GM19328 (cell line): ENCODE data around the gene METTL26.

Experiments used
- ATAC-seq: cut with Tn5 transposase; IDR thresholded peaks from one replicate; pipeline ENCODE4 v1.9.1; 2021; ENCODE audit warnings: mild to moderate bottlenecking, moderate library complexity; ENCODE audit not compliant: unreplicated experiment

The METTL26 gene

DNA sequence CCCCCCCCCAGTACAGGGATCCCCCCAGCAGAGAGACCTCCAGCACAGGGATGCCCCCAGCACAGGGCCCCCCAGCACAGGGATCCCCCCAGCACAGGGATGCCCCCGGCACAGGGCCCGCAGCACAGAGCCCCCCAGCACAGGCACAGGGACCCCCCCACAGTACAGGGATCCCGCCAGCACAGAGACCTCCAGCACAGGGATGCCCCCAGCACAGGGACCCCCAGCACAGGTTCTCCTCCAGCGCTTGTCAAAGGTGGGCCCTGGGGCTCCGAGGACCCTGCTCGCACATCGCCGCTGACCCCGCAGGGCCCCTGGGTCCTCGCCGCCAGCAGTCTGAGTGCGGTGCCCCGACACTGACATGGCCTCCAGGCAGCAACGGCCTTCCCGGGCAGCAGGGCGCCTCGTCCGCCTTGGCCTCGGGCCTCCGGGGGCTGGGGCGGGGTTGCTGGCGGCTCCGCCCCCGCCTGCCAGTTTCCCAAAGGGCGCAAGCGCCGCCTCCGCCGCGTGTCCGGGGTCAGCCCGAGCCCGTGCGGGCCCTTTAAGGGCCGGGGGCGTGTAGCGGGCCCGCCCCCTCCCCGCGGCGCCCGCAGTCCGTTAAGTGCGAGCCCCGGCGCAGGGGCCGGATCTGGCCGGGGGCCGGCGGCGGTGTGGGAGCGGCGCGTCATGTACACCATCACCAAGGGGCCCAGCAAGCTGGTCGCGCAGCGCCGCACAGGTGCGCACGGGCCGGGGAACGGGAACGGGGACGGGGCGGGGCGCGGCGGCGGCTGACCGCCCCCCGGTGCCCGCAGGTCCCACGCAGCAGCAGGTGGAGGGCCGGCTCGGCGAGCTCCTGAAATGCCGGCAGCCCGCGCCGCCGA, 5.5 kb upstream of the METTL26 start, which contains the start of gene MCRIP2:
TSS of gene MCRIP2 (plus strand) at position 503 of the 863 bp plus-strand sequence. CDS start at position 667, 164 bp downstream.
- ATAC-seq: no peak

GRCh38 chr16:640614-641013, 4.5 kb upstream of the METTL26 start:
- ATAC-seq: no peak

DNA sequence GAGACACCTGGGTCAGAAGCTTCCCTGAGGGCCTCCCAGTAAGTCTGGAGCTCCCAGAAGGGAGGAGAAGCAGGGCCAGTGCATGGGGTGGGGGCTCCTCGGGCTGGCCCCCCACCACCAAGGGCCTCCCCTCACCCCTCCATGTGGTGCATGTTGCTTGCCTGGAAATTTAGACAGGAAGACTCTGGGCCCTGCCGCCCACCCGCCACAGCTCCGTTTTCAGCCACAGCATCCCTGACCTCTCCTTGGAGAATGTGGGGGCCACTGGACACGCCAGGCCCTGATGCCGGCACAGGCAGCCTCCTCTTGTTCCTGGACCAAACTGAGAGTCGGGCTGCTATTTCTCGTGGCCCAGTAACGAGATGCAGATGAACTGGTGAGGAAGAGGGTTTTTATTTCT, 2.7 kb upstream of the METTL26 start:
- no peak for ATAC-seq

GRCh38 chr16:638034-638543, 2.0 kb upstream of the METTL26 start:
- no peak for ATAC-seq

- ATAC-seq: no peak
Observed at GRCh38 chr16:637081-638018, 1.2 kb upstream of the METTL26 start.

GRCh38 chr16:635573-636205, 416 bp downstream of the METTL26 start:
- peak; percentile 8 for ATAC-seq

GRCh38 chr16:634996-635395, 1.1 kb downstream of the METTL26 start:
- ATAC-seq: no peak

DNA sequence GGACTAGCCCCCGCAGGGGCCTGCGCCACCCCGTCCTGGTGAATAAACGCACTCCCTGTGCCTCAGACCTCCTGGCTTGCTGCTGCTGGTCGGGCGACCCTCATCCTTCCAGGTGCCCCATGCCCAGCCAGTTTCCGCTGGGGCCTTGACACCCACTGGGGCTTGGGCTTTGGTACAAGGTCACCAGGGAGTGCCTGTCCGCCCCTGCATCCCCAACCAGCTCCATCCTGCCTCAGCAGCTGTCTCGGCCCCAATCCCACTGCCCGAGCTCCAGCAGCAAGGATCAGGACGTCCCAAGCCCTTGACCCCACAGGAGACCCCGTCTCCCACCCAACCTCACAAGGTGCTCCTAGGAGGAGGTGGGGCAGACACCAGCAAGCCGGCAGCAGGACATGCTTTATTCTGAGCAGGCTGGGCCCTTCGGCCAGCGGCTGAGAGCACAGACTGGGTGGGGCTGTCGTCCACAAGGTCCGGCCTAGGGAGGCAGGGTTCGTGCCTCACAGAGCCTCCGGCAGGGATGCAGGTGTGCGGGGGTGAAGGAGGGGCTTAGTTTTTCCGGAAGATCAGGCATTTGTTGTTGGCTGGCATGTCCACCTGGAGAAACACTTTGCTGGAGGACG, 1.9 kb downstream of the METTL26 start:
- no peak for ATAC-seq

DNA sequence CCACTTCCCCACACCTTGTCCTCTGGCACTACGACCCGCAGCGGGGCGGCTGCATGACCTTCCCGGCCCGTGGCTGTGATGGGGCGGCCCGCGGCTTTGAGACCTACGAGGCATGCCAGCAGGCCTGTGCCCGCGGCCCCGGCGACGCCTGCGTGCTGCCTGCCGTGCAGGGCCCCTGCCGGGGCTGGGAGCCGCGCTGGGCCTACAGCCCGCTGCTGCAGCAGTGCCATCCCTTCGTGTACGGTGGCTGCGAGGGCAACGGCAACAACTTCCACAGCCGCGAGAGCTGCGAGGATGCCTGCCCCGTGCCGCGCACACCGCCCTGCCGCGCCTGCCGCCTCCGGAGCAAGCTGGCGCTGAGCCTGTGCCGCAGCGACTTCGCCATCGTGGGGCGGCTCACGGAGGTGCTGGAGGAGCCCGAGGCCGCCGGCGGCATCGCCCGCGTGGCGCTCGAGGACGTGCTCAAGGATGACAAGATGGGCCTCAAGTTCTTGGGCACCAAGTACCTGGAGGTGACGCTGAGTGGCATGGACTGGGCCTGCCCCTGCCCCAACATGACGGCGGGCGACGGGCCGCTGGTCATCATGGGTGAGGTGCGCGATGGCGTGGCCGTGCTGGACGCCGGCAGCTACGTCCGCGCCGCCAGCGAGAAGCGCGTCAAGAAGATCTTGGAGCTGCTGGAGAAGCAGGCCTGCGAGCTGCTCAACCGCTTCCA, 2.6 kb downstream of the METTL26 start:
- ATAC-seq: no peak

- ATAC-seq: no peak
Observed at GRCh38 chr16:632486-633335, 3.4 kb downstream of the METTL26 start.

DNA sequence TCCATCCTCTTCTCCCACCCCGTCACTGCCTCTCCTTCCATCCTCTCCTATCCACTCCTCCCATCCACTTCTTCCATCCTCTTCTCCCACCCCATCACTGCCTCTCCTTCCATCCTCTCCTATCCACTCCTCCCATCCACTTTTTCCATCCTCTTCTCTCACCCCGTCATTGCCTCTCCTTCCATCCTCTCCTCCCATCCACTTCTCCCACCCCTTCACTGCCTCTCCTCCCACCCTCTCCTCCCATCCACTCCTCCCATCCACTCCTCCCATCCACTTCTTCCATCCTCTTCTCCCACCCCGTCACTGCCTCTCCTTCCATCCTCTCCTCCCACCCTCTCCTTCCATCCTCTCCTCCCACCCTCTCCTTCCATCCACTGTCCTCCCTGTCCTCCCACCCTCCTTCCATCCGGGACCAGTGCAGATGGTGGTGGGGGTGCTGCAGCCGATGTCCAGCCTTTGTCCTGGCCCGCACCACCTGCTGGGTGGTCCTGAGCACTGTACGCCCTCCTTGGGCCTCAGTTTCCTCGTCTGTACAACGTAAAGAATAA, 4.2 kb downstream of the METTL26 start:
- no peak for ATAC-seq

DNA sequence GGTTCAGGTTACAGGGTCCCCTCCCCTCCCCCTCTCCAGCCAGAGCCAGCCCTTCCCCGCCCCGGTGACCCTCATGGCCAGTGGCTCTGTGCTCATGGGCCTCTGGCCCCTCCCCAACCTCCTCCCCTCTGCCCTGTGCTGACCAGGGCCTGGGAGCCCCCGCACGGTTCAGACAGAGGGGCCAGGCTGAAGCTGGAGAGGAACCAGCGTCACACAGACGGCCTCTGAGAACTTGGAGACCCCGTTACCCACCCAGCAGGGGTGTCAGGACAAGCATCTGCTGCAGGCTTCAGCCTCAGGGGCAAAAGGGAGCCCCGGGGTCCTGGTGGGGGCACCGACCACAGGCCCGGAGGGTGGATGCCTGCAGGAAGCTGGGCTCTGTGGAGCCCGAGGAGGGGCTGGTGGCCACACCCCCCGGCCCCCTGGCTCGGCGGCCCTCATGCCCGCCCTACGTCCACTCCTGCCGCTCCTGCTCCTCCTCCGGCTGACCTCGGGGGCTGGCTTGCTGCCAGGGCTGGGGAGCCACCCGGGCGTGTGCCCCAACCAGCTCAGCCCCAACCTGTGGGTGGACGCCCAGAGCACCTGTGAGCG, 5.2 kb downstream of the METTL26 start, which contains the start of gene WFIKKN1:
TSS of gene WFIKKN1 (plus strand) at position 171 of the 591 bp plus-strand sequence. CDS start at position 440, 269 bp downstream.
- ATAC-seq: no peak

- ATAC-seq: no peak
Observed at GRCh38 chr16:630249-630814, 5.8 kb downstream of the METTL26 start.

DNA sequence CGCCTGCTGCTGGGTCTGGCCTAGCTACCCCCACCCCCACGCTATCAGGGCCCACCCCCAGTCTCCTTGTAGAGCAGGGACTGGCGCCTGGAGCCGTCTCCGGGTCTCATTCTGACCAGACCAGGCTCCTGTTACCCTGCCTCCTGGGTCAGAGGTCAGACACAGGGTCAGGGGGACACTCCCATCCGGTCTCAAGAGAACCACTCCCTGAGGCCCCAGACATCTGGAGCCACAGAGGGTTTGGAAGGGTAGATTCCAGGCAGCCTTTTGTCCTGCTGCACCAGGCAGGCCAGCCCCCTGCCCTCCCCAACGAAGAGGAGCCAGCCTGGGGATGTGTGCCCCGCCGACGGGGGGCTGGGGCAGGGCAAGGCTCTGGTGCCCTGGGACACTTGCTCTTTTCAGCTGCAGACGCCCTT, 6.3 kb downstream of the METTL26 start:
- ATAC-seq: no peak

- ATAC-seq: no peak
Observed at GRCh38 chr16:629185-629832, 6.8 kb downstream of the METTL26 start.

DNA sequence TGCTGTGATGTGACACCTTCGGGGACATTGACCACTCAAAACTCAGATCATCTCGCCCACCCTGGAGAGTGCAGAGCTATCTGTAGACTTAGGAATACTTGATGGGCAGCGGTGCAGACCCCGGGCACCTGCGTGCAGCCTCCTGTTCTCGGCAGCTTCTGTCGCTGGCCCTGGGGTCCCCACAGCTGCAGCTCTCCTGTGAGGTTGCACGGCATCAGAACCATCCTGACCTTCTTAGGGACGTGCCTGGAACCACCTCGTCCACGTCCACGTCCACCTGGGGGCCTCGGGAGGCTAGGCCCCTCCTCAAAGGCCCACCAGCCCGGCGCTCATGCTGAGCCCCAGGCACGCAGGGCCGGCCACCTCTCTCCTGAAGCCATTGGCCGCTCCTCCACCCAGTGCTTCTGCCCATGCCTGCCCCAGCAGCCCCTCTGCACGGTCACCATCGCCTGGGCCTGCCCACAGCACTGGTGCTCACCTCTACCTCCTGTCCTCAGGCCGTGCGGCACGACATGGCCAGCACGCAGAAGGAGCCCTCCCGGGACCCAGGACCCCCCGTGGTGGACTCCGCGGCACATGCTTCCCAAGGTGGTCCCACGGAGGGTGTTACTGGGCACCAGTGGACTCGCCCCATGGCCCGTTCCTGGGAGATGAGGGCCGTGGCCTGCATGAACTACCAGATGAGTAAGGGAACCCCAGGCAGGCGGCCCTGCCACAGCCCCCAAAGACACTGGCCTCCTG, 7.6 kb downstream of the METTL26 start:
- no peak for ATAC-seq
